HG02798 (cell line): ENCODE results near the gene BLMH.
"Not testable (repeated sequence)": the region's sequence is repeated elsewhere in the genome, so short reads cannot be mapped to it uniquely, and the experiment has no call there.

ENCODE experiments used
- ATAC-seq: cut with Tn5 transposase; IDR thresholded peaks from one replicate; pipeline ENCODE4 v1.9.1; 2021; ENCODE audit warnings: mild to moderate bottlenecking; ENCODE audit not compliant: unreplicated experiment, poor library complexity

Gene BLMH

DNA sequence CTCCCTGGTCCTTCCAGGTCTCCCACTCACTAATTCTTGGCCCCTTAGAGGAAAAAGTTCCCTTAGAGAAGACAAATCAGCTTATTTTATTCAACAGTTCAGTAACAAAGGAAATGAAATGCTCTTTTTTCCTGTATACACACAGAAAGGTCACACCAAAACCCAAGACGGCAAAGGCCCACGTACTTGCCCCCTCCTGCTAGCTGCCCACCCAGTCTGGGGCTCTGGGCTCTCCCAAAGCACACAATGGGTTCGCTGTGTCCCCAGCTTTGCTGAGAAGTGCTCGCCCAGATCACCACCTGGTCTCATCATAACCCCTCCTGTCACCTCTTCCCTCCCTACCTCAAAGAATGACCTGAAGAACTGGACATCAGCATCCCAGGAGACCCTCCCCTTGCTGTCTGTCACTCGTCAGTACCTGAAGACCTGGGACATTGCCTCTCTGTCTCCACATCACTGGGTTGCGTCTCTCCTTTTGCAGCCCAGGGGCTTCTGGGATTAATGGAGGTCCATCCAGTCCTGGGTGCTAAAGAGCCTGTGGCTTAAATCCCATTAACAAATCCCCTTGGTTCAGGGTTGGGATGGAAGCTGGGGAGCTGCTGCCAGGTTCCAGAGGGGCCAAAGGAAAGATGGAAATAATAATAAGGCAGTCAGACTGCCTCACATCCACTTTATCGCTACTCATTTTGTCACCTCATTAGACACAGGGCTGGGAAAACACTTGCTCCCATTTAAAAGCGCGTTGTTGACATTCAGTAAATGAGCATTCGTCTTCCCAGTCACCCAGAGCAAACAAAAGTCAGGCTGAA lies 59.5 kb downstream of the BLMH start:
- no peak for ATAC-seq

DNA sequence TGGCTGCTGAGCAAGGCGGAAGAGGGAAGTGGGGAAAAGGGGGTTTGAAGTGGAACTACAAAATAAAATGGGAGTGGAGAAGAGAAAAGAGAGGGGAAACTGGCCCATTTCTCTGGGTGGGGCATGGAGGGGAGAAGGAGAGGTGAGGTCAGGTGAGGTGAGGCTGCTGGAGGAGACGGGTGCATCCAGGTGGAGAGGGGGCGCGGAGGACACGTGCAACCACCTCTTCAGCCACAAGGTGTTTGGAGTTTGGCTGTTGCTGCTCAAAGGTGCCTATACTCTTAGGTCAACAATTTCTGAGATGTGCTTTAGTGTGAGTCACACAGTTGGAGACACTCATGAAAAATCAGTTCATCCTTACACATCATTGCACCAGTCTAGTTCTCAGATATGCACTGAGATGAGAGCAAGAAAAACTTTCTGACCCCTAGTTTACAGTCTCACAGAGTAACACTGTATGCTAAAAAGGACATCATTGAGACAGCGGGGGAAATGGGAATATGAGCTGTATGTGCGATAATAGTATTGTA lies 61.1 kb downstream of the BLMH start:
- no peak for ATAC-seq

DNA sequence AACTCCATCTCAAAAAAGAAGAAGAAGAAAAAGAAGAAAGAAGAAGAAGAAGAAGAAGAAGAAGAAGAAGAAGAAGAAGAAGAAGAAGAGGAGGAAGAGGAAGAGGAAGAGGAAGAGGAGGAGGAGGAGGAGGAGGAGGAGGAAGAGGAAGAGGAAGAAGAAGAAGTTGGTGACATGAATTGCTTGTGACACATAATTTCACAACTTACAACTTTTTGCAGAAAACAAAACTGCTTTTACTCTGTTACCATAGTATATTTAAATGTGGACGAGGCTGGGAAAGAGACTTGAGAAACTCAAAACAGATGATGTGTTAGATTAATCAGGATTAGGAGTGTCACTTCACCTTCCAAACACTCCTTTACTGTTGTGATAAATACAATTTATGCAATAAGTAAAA lies 61.7 kb downstream of the BLMH start:
- ATAC-seq: not testable (repeated sequence)

GRCh38 chr17:30229012-30229411 lies 62.7 kb downstream of the BLMH start:
- no peak for ATAC-seq

- ATAC-seq: no peak
Measured at GRCh38 chr17:30228011-30228410, 63.7 kb downstream of the BLMH start.

- no peak for ATAC-seq
Measured at GRCh38 chr17:30226878-30227277, 64.9 kb downstream of the BLMH start.

- ATAC-seq: no peak
Measured at GRCh38 chr17:30225919-30226553, 65.7 kb downstream of the BLMH start.

DNA sequence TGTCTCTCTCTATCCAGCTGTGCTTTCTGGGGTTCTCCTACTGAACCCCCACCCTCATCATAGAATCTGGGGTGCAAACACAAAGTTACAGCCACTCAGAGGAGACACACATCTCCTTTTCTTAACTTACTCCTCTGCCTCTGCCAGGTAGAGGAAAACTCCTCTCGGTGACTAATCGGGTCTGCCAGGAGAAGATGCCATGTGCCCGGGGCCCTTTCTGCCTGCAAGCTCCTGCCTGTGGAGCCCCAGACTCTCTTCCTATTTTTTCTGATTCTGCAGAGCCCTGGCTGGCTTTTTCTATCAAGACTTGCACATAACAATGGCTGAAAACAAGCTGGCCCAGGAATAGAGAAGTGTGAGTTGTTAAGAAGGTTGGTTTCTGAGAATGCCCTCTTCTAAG lies 66.6 kb downstream of the BLMH start:
- no peak for ATAC-seq

DNA sequence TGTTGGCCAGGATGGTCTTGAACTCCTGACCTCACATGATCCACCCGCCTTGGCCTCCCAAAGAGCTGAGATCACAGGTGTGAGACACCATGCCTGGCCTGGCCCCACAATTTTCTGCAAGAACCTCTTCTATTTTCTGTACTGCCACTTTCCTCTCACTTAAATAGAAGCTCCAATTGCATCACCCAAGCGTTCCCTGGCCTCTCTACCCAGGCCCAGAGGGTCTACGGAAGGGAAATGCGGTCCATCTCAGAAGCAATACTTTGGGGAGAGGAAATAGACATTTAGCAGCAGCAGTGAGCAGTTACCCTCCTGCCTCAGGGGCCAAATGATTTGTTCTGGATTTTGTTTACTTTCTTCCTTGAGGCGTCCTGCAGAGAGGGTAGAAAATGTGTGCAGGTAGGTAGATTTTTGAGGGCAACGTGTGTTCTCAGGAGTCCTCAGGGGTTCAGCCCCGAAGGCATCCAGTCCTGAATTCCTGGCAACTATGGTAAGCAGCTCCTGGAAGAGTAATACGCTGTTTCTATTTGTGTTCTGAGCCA lies 67.3 kb downstream of the BLMH start:
- no peak for ATAC-seq

DNA sequence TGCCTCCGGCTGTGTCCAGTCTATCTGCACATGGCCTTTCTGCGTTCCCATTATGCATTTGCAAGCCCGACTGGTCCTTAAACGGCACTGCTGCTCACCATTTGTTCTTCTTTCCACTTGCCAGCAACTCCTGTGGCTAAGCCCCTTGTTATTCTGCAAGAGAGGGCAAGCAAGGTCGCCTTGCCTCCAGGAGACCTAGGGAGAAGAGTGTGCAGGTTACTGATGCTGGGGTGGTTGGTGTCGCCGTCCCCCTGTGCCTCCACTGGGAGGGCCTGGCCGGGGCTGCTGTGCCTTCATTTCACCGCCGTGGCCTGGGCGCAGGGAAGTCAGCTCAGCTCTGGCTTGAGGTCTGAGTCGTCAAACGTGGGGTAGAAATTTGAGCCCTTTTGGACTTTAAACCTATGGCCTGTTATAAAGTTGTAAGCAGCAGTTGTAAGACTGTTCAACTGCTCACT lies 69.0 kb downstream of the BLMH start:
- ATAC-seq: no peak

DNA sequence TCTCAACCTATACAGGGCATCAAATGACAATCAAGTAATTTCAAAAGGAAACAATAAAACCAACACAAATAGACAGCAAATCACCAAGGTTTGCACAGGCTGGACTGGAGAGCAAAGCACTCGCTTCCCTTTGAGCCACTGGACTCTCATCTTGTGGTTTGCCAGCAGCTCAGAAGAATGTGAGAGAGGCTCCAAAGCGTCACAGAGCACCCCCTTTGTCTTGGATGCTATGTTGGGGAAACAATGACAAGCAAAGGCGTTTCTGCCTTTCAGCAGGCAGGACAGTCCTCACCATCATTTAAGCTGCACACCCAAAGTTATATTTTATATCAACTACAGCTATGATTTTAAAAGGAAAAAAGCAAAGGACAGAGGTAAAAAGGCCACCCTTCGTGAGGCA lies 69.5 kb downstream of the BLMH start:
- ATAC-seq: no peak

DNA sequence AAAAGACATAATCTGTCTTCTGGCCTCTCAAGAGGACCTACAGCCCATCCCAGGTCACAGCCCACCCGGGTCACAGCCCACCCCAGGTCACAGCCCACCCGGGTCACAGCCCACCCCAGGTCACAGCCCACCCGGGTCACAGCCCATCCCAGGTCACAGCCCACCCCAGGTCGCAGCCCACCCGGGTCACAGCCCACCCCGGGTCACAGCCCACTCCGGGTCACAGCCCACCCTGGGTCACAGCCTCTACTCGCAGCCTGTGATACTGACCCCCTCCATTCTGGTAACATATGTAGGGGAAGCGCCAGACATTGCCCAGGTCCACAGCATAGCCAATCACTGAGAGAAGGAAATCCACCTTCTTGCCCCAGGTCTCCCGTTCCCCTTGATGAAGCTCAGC lies 70.4 kb downstream of the BLMH start:
- ATAC-seq: no peak

- no peak for ATAC-seq
Measured at GRCh38 chr17:30220414-30220813, 71.3 kb downstream of the BLMH start.

GRCh38 chr17:30219833-30220232 lies 71.9 kb downstream of the BLMH start:
- ATAC-seq: no peak

DNA sequence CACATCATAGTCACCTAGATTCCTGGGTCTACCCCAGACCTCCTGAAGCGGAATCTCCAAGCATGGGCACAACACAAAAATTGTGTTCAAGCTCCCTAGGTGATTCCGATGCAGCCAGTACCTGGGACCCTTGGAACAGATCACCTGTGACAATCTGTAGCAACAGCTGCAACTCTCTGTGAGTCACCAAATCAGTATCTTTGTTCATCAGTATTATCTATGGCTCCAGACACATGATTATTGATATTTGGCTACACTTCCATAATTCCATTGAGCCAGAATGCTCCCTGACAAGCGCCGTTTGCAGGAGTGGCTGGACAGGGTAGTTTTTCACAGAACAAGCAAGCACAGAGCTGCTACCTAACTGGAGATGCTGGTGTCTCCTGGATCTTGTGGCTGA lies 72.4 kb downstream of the BLMH start:
- no peak for ATAC-seq

GRCh38 chr17:30218799-30219198 lies 72.9 kb downstream of the BLMH start:
- no peak for ATAC-seq

- no peak for ATAC-seq
Measured at GRCh38 chr17:30217746-30218245, 73.9 kb downstream of the BLMH start.

DNA sequence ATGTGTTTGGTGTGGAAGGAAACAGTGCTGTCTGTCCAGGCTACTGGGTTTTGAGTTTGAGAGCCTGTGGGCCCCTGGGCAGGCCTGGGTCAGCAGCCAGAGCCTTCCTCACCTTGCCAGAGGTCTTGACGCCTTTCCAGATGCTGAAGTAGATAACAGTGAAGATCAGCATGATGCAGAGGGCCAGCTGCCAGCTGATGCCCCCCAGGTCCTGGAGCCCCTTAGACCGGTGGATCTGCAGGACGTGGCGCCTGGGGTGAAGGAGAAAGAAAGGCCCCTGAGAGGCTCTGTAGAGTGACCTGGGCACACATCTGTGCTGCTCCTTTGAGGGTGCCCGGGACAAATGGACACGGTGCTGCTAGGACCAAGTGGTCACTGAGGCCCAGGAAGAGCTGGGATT lies 74.7 kb downstream of the BLMH start:
- no peak for ATAC-seq

DNA sequence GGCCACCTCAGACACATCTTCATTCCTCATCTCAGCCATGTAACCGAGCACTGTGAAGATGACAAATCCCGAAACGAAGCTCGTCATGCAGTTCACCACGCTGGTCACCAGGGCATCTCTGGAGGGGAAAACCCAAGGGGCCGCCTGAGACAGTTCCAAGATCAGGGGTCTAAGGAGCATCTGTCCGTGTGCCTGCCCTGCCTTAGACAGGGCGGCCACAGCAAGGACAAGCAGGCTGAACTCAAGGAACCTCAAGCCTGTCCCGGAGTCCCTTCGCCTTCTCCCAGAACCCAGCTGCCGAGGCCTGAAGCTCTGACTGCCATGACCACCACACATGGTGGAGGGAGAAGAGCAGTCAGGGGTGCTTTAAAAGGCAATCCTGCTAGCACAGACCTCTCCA lies 79.0 kb downstream of the BLMH start:
- peak; percentile 78 for ATAC-seq

- no peak for ATAC-seq
Measured at GRCh38 chr17:30211371-30211770, 80.4 kb downstream of the BLMH start.

- no peak for ATAC-seq
Measured at GRCh38 chr17:30210901-30211300, 80.8 kb downstream of the BLMH start.
